CD4-positive, alpha-beta T cell treated with Interleukin-17A for 1 hour (primary cell): Measurements from ENCODE around the gene PTGES2.
"Not testable (repeated sequence)": the region's sequence is repeated elsewhere in the genome, so short reads cannot be mapped to it uniquely, and the experiment has no call there.

ENCODE experiments used
- DNase-seq: peaks from one replicate; pipeline ENCODE4 v3.0.0-alpha.2; 2020

PTGES2 gene

DNA sequence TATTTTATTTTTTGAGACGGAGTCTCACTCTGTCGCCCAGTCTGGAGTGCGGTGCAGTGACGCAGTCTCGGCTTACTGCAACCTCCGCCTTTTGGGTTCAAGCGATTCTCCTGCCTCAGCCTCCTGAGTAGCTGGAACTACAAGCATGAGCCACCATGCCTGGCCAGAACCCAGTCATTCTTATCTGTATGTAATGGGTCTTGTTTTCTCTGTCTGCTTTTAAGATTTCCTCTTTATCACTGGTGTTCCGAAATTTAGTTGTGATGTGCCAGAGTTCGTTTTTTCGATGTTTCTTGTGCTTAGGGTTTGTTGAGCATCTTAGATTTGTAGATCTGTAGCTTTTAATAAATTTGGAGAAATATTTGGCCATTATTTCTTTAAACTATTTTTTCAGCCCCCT is 40.3 kb downstream of the PTGES2 start:
- DNase-seq, result no peak

DNA sequence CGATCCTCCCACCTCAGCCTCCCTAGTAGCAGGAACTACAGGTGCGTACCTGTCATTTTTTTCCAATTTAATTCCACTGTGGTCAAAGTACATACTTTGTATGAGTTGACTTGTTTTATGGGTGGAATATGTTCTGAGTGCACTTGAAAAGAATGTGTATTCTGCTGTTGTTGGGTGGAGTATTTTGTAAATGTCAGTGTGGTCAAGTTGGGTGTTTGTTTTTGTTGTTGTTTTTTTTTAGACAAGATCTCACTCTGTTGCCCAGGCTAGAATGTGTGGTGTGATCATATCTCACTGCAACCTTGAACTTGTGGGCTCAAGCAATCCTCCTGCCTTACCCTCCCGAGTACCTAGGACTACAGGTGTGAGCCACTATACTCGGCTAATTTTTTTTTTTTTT is 41.6 kb downstream of the PTGES2 start:
- DNase-seq, result no peak

DNA sequence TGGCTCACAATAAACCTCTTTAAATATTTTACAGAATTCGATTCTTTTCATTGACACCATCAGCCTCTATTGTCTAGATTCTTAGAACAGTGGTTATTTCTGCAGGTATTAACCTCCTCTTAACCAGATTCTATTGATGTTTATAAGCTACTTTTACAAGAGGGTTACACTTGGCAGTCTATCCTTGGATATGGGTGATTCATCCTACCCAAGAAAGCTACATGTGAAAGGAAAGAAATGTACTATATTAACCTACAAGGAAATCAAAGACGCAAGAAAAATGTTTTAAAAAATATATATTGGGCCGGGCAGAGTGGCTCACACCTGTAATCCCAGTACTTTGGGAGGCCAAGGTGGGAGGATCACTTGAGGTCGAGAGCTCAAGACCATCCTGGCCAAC is 42.8 kb downstream of the PTGES2 start:
- DNase-seq, result no peak

DNA sequence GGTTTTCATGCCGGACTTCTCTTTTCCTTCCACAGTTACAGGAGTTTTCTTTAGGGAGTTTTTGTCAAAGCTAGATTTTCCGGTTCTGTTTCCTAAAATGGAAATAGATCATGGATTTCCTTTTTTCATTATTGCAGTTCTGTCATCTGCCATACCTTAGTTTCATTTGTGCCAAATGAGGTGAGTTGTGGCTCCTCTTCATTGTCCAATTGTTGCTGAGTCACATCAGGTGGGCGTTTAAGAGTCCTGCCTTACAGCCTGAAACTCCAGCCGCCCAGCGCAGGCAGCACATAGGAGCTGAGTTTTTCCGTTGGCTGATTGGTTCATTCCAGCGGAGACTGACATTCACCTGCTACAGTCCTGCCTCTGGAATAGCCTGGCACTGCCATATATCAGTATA is 45.4 kb downstream of the PTGES2 start:
- no peak for DNase-seq

DNA sequence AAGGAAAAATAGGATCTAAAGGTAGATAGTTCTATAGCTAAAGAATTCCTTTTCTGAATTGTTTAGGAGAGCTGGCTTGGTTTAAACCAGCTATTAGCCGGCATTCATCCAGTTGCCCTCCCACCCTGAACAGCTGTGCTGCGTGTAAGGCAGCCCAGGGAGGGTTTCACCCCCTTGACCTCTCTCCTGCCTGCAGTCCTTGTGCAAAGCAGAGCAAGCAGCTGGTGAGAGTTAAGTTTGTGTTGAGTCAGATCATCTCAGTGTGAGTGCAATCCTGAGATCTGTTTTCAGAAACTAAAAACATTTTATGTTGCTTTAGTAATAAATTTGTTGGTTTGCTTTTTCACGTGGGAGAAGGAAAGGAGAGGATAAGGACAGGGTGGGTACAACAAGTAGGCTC is 46.5 kb downstream of the PTGES2 start:
- DNase-seq, result no peak

DNA sequence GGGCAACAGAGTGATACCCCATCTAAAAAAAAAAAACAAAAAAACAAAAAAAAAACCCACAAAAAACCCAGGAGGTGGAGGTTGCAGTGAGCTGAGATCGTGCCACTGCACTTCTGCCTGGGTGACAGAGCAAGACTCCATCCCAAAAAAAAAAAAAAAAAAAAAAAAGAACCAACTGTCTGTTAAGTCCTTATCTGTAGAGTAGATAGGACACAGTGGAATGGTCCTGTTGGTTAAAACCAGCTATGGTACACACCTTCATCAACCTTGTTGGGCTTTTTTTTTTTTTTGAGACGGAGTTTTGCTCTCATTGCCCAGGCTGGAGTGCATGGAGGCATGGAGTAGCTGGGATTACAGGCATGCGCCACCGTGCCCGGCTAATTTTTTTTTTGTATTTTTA is 47.3 kb downstream of the PTGES2 start:
- DNase-seq, result no peak

DNA sequence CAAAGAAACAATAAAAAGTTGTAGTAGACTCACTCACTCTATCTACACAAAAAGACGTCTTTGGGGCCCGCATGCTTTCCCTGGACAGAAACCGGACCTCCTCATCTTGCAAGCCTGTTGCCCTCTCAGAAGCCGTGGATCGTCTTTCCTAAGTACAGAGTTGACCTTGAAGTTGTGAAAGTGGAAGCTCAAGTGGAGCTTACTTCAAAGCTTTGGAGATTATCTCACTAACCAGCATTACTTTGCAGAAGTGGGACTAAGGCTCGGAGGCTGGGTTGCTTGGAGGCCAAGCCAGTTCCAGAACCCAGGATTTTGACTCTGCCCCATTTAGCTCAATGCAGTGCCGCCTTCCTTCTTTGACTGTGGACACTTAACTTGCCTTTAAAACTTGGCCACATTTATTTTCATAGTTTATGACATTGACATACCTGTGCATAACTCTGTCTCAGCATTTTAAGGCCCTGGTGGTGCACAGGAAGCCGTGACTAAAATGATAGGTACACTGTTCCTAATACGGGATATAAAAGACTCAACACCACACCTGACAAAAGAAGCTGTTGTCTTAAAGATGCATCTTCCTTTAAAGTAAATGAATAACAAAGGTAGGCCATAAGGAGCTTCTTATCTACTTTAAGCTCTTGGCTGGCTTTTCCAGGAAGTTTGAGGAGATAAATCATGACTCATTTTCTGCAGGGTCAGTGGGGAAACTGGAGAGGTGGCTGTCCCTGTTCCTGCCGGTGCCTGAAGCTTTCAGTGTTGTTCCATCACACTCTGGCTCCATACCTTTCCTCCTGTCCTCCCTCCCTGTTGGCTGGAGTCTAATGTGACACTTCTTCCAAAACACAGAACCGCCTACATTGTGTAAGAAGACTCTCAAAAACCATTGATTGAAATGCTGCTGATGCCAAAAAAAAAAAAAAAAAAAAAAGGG is 48.8 kb downstream of the PTGES2 start:
- DNase-seq, result no peak

DNA sequence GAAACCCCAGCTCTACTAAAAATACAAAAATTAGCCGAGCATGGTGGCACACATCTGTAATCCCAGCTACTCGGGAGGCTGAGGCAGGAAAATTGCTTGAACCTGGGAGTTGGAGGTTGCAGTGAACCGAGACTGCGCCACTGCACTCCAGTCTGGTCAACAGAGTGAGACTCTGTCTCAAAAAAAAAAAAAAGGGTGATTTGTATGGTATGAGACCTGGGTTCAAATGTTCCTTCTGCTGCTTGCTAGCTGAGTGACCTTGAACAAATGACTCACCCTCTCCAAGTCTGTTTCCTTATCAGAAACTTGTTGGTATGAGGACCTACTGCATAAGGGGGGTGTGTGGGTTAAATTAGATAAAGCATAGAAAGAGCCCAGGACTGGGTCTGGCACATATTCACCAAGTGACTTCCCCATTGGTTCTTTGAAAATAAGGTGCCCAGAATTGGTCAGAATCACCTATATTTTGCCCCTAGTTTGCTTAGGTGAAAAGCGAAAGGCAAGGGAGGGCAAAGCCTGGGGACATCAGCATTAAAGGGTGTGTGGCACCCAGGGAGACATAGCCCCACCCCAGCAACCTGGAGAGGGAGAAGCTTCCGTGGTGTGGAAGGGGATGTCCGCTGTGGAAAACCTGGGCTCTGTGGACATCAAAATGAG is 49.6 kb downstream of the PTGES2 start:
- no peak for DNase-seq

DNA sequence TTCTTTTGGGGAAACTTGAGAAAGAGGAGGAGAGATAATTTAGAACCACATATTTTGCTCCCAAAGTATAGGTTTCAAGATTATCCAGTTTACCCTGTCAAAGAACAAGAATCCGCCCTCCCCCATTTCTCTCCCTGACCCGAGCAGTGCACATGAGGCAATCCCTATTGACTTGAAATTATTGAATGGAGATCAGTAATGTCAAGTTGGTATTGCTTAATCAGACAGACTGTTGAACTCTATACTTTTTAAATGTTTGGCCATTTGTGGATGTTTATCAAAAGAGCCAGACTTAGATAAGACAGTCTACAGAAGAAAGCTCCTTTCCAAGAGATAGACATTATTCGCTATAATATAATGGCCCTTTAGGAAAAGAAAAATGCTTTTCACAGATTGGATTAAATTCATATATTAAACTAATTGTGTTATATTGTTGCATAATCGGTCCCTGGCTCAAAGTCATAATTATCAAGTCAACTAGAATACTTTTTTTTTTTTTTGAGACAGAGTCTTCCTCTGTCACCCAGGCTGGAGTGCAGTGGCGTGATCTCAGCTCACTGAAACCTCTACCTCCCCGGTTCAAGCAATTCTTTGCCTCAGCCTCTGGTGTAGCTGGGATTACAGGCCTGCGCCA is 54.2 kb downstream of the PTGES2 start:
- DNase-seq, result no peak

DNA sequence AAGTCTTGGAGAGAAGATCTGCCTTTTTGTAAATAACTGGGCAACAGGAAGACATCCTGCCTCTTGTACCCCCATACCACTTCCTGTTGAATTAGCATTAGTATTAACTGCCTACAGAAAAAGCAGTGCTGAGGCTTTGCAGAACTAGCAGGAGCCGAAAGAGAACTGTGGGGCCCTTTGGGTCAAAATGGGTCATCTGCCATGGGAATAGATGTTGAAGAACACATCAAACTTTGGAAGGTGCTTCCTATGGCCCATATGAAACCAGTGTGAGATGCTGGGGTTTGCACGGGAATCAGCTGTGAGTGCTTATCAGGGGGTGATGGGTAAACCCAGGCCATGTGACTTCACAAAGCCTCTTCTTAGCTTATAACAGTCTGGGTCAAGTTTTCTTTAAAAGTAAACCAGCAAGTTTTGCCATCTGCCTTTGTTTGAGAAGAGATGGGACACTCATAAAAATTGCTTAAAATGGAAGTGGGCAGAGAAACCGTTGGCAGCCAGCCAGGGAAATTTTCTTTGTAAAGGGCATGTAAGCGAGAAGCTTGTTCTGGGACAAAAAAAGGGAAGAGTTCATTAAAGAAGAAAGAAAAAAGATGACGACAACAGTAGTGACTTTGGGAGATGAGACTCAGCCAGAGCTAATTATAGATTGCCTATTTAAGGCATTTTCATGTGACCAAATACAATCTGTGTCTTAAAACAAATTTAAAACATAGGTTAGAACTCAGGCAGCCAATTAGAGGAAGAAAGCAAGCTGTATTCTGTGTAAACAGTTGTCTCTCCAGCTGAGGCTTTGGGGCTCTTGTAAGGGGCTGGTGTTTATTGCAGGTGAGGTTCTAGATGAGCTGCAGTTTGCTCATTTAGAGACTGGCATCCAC is 55.1 kb downstream of the PTGES2 start:
- DNase-seq, result peak; percentile 77

DNA sequence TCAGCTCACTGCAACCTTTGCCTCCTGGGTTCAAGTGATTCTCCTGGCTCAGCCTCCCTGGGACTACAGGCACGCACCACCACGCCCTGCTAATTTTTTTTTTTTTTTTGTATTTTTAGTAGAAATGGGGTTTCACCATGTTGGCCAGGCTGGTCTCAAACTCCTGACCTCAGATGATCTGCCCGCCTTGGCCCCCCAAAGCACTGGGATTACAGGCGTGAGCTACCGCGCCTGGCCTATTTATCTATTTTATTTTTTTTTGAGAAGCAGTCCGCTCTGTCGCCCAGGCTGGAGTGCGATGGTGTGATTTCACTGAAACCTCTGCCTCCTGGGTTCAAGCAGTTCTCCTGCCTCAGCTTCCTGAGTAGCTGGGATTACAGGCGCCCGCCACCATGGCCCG is 56.1 kb downstream of the PTGES2 start:
- DNase-seq, result not testable (repeated sequence)

DNA sequence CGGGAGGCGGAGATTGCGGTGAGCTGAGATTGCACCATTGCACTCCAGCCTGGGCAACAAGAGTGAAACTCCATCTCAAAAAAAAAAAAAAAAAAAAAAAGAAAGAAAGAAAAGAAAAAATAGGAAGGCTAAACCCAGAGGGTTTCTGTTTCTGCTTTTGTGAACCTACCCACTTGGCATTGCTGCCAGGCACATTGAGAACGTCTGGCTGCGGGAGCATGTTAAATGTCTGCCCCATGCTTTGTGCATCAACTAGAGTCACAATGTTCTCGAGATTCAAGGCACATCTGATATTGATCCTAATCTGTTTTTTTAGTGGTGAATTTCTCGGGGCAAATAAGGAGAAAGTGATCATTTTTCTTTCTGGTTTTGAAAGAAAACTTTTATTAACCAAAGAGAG is 56.7 kb downstream of the PTGES2 start:
- DNase-seq, result no peak
